Bone marrow (tissue), 2 donors: ENCODE results near the gene BLOC1S5.

Experiments used
- DNase-seq, 2 donors: peaks; one replicate each; lab custom pipeline; 2025; lab: John Stamatoyannopoulos, UW

The BLOC1S5 gene

DNA sequence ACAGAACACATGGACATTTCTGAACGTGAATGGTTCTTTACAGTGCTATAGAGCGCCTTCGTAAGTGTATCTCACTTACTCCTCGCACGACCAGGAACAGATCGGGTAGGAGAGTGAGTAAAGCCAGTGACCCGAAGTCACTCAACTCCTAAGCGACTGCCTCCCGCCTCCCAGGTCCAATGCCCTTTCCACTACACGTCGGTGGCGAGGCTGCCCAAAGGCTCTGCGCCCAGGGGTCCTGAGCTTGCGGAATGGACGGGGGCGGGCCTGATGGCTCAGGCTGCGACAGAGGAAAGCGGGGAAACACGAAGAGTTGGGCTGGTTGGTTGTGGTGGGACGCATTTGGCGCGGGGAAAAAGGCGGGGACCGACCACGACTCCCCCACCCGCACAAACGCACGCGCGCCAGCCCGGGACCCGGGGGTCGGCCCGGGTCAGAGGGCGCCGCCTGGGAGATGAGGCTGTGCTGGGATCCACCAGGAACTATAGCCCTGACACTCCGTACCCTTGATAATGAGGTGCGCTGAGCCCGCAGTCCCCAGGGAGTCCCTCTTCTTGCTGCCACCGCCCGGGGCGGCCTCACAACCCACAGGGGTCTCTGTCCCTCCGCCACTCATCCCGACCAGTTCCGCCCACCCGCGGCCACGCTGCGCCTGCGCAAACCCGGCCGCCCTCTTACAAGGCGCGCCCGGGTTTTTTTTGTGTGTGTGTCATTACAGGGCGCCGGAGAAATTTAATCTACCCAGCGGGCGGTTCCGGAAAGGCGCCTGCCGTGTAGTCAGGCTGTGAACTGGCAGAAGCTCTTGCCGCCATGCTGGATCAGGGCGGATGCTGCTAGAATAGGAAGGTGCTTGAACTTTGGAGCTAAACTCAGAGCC is at the start of gene BLOC1S5:
Gene BLOC1S5, minus strand, starts transcription at position 629 of the 877 bp plus-strand sequence. Its CDS starts 13 bp downstream, at position 616.
- peak; percentile 84 to 94 for DNase-seq

DNA sequence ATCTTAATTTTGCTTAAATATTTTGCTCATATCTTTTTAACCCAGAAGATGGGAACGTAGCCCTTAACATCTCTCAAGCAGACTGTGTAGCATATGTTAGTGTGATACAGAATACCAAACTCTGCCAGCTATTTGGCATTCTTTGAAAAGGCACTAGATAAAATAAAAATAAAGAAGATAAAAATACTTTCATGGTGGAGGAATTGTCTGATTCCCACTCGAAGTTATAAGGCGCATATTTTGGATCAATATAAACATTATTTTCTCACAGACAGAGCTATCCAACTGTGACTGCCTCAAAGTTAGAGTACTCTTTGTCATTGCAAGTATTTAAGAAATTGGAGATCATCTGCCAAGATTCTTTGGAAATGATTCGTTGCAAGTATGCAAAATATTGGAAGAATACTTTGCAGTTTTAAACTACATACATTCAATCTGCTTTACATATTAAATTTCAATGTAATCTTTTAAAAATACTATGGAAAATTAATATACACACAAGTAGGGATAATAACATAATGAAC is 49.0 kb upstream of the BLOC1S5 start:
- DNase-seq, result no peak

GRCh38 chr6:8110725-8111124 is 46.5 kb upstream of the BLOC1S5 start:
- no peak for DNase-seq

DNA sequence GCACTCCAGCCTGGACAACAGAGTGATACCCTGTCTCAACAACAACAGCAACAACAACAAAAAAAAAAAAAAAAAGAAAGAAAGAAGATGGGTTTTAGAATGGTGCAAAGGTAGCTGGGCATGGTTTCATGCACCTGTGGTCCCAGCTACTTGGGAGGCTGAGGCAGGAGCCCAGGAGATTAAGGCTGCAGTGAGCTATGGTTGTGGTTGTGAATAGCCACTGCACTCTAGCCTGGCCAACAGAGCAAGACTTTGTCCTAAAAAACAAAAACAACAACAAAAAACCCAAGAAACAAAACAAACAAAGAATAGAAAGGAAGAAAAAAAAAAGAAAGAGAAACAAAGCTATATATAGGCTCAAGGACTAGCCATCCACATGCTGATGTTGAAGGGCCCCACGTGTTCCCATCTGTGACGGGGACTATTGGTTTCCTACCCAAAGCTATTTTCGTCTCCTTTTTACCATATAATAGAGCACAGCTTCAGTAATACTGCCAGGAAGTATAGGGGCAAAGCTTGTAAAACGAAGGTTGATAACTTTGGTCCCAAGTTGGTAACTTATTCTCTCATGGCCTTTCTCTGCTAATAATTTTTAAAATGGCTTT is 46.0 kb upstream of the BLOC1S5 start:
- DNase-seq, result no peak

GRCh38 chr6:8108759-8109539 is 44.8 kb upstream of the BLOC1S5 start:
- no peak for DNase-seq

GRCh38 chr6:8108031-8108660 is 44.0 kb upstream of the BLOC1S5 start:
- no peak for DNase-seq

- no peak for DNase-seq
Observed at GRCh38 chr6:8105791-8106190, 41.6 kb upstream of the BLOC1S5 start.

DNA sequence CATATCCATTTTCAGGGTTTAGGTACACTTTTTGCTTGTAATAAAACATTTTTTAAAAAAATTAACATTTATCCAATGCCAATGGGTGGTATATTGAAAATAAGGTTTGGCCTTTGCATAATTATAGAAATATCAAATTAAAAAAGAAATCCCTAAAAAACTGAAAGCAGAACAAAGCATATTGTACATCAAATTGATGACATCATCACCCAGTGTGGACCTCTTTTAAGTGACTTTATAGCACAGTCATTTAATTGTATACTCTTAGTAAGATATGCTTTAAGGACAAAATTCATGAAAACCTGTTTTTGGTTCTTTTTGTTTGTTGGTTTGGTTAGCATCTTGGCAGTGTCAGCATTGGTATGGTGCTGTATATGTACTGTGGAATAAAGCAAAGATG is 39.5 kb upstream of the BLOC1S5 start:
- DNase-seq, result no peak

DNA sequence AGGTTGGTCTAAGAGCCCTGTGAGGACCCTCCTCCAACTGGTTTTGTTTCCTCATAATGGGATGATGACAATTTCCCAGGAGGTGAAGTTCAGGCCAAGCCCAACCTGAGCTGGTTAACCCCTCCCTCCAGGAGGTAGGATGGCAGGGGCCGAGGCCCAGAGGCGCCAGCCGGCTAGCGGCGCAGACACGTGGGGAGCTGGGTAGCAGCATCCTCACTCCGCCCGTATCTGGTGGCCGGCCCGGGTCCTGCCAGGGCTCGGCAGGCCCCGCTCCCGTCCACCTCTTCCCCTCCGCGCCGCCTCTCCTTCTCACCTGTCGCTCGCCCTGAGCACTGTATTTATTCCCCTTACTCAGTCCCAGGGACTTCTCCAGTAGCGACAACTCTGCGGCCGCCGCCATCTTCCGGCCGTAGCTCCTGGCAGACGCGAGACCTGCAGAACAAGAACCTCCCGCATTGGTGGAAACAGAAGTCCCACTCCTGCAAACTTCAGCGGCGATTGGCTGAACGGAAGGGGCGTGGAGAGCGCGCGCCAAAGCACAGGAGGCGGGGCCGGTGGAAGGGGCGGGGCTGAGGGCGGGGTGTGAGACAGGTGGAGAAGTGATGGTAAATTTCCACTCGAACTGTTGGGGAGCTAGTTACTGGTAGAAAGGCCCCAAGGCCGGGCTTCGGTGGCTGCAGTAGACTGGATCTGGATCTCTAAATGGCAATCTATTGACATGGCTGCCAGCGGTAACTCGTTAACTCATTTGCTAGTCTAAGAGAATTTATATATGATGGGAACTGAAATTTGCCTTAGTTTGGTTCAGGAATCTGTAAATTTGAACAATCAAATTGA is 38.2 kb upstream of the BLOC1S5 start, which contains the start of gene EEF1E1:
Gene EEF1E1, minus strand, starts transcription at position 427 of the 837 bp plus-strand sequence. Its CDS starts 27 bp downstream, at position 400.
- DNase-seq, result peak; percentile 74 to 92

DNA sequence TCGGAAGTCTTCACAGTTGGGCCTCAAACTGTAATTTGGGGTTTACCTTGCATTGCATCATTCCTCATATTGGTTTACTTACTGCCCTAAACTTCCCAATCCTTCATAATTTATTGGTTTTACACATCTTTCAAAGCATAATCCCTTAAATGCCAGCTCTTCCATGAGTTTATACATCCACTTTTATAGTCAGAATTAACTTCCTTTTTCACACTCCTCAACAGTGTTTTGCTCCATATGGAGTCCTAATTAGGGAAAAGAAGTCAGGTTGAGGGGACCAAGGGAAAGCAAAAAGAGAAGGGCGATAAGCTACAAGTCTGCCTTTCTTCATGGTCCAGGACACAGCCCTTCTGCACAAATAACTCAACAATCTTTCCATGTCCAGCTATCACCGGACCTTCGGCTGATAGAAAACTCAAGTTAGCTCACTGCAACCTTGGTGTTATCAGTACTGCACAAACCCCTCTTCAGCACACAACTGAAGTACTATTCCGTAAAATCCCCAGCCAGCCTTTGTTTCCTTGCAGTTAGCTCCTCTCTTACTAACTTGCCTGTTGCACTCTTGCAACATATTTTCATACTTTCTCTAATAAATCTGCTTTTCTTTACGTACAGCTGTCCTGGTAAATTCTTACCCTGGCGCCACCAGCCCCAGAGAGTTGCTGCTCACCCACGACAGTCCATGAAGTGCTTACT is 36.1 kb upstream of the BLOC1S5 start:
- DNase-seq, result no peak

- no peak for DNase-seq
Observed at GRCh38 chr6:8090650-8091049, 26.5 kb upstream of the BLOC1S5 start.

DNA sequence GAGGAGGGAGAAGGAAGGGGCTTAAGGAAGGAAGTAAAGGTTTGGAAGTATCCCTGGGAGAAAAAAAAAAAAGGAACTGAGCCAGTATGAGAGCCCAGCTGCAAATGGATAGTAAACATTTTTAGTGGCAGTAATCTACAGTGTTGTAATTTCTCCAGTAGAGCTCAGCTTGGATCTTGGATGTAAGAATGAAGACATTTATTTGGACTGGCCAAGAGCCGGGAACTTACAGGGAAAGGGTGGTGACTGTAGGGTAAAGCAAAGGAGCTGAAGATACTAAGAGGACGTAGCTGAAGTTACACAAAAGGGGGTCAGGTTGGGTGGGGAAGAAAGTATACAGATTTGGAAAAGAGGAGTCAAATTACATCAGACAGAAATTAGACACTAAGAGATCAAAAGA is 24.7 kb upstream of the BLOC1S5 start:
- no peak for DNase-seq

DNA sequence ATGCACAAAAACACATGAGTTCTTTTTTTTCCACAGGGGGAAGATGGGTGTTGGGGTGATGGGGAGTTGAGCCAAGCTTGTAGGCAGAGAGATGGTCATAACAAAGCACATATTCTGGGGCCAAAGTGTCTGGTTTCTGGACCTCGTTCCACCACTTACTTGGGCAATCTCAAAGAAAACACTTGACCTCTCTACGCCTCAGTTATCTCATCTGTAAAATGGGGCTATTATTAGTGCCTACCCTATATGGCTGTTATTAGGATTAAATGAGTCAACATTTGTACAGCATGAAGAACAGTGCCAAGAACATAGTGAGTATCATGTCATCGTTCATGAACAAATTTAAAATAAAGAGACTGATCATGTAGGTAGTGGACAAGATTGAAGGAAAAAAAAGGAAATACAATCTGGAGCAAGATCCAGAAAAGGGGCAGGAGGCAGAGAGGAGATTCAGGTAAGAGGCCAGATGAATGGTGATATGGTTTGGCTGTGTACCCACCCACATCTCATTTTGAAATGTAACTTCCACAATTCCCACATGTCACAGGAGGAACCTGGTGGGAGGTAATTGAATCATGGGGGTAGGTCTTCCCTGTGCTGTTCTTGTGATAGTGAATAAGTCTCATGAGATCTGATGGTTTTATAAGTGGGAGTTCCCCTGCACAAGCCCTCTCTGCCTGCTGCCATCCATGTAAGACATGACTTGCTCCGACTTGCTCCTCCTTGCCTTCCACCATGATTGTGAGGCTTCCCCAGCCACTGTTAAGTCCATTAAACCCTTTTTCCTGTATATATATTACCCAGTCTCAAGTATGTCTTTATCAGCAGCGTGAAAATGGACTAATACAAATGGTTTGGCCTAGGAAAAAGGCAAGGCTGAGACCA is 23.9 kb upstream of the BLOC1S5 start:
- DNase-seq, result no peak

- no peak for DNase-seq
Observed at GRCh38 chr6:8086755-8087306, 22.6 kb upstream of the BLOC1S5 start.

DNA sequence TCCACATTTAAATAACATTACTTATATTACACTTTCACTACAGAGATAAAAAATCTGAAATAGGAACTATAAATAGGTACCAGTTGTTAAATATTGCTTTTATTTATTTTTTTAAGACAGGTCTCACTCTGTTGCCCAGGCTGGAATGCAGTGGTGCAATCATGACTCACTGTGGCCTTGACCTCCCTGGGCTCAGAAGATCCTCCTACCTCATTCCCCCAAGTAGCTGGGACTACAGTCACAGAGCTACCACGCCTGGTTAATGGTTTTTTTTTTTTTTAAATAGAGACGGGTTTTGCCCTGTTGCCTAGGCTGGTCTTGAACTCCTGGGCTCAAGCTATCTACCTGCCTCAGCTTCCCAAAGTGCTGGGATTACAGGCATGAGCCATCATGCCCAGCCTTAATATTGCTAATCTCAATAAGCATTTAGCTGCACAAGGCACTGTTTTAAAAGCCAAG is 20.9 kb upstream of the BLOC1S5 start:
- DNase-seq, result no peak

DNA sequence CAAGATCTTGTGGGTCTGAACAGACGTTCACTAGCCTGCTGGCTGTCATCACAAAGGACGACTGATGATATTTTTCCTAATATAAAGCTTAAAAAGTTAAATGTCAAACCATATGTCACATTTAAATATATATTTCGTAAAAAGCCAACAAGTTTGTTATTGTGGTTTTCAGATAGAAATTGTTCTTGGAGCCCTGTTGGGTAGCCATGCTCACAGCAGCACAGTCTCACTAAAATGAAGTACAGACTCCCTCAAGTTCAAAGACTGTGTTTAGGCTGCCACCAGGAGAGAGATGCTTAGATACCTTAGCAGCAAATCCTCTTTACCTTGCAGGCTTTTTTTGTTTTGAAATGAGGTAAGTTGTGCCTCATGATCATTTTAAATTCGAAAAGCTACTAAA is 20.4 kb upstream of the BLOC1S5 start:
- no peak for DNase-seq

DNA sequence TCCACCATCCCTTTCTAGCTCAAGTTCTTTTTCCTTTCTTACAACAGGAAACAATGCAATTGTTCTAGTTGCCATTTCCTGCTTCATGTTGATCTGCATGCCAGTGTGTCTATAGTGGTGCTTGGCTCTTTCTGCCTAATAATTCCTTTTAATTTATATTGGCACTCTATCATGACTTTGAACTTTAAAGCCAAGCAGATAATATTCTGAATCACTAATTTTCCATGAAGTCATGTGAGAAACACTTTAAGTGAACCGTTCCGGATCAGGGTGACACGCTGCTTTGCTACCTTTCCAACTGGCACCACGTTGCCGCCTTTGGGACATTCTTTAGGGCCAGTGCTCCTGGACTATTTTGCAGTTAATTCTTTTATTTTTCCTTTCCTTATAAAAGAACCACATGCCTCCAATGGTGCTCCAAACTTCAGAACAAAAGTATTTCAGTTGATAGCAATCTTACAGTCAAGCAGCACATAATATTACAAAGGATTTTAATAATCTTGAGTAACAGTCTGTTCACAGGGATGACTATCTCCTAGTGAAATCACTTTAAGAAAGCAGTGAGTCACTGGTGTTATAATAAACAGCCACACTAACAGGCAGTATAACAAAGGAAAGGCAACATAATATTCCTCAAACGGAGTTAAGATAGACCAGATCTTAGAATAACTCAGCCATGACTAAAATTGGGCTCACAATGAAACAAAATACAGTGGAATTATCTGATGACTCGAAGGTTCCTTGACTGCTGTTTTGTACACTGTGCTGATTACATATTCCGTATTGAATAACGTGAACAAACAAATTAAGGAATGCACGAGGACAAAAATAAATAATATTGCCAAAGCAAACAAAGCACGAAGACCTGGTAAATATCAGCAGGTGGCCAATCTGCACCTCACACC is 19.0 kb upstream of the BLOC1S5 start:
- no peak for DNase-seq

- no peak for DNase-seq
Observed at GRCh38 chr6:8082572-8082953, 18.4 kb upstream of the BLOC1S5 start.
